Astrocyte of the spinal cord (primary cell): ENCODE measurements around the gene SLC44A2.

Experiments used
- DNase-seq: peaks from one replicate; pipeline ENCODE4 v3.0.0; 2011; ENCODE audit warnings: low read depth, low spot score
- H3K4me3 ChIP-seq: 2 replicates; pipeline ENCODE4 v1.5.1; 2011; ENCODE audit warnings: low read depth, mild to moderate bottlenecking, low read length, moderate library complexity
- CTCF ChIP-seq: IDR thresholded peaks from 2 replicates; pipeline ENCODE4 v1.5.1; 2012; ENCODE audit warnings: low read depth, mild to moderate bottlenecking, low read length, inconsistent platforms
- in situ Hi-C: cut with HindIII; loops from 2 replicates; pipeline ENCODE4 v1.10.0; 2017; ENCODE audit warnings: low sequenced_read_pairs

Gene SLC44A2

GRCh38 chr19:10587022-10587838, 38.1 kb upstream of the SLC44A2 start, which contains the start of gene AP1M2:
TSS of gene AP1M2 (minus strand) at chr19:10587312. CDS start at chr19:10587231, 81 bp downstream.
- no peak for DNase-seq
- no peak within 1 kb of the TSS for H3K4me3 ChIP-seq
- in situ Hi-C loops: no loop called here
- no peak for TF ChIP-seq CTCF

DNA sequence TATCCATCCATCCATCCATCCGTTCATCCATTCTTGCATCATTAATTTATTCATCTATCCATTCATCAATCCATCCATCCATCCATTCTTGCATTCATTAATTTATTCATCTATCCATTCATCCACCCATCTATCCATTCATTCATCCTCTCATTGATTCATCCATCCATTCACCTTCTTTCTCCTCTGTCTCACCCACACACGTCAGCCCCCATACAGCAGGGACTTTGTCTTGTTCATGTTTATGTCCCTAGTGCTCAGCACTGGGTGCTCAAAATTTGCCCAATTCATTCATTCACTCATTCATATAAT, 37.6 kb upstream of the SLC44A2 start:
- TF ChIP-seq CTCF: no peak
- in situ Hi-C loops: no loop called here
- H3K4me3 ChIP-seq: no peak overlapping the region
- DNase-seq: no peak

DNA sequence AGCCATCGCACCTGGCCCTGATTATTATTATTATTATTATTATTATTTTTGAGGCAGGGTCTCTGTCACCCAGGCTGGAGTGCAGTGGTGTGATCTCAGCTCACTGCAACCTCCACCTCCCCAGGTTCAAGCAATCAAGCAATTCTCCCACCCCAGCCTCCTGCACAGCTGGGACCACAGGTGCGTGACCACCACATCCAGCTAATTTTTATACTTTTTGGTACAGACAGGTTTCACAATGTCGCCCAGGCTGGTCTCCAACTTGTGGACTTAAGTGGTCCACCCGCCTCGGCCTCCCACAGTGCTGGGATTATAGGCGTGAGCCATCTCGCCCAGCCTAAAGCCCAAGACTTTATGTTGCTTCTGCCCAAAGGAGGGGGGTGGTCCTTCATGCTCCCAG, 32.2 kb upstream of the SLC44A2 start:
- no peak for TF ChIP-seq CTCF
- no peak overlapping the region for H3K4me3 ChIP-seq
- in situ Hi-C loops: no loop called here
- DNase-seq: no peak

DNA sequence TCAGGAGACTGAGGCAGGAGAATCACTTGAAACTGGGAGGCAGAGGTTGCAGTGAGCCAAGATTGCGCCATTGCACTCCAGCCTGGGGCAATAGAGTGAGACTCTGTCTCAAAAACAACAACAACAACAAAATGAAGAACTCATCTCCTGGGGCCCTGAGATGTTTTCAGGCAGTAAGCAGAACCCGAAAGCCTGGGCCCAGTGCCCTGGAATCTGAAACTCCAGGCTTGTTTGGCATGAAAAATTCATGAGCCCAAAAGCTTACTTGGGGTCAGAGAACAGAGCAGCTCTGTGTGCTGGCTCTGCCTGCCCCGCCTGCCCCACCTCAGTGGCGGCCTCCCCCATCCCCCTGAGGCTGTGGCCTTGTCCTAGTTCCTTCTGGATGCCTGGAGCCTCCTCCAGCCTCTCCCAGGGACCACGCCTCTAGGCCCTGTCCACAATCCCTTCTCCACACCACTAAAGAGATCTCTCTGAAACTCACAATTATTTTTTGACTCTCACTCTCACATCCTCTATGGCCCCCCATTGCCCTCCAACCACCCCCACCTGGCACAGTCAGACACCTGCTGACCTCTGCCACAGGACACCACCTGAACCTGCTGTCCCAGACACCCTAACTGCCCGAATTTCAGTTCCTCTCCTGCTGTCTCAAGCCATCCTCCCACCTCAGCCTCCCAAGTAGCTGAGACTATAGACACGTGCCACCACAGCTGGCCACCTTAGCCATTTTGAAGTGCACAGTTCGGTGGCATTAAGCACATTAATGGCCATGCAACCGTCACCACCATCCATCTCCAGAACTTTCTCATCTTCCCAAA, 31.3 kb upstream of the SLC44A2 start:
- H3K4me3 ChIP-seq: no peak overlapping the region
- no peak for DNase-seq
- in situ Hi-C loops: no loop called here
- no peak for TF ChIP-seq CTCF

GRCh38 chr19:10600149-10600548, 25.2 kb upstream of the SLC44A2 start:
- H3K4me3 ChIP-seq: no peak overlapping the region
- no peak for DNase-seq
- no peak for TF ChIP-seq CTCF
- in situ Hi-C loops: no loop called here

DNA sequence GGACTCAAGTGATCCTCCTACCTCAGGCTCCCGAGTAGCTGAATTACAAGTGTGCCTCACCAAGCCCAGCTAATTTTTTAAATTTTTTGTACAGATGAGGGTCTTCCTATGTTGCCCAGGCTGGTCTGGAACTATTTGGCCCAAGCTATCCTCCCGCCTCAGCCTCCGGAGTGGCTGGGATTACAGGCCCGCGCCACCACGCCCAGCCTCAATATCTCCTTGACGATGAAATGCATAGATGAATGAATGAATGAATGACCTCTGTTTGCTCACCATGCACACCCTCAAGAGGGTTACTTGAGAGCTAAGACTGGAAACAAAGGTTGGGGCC, 23.4 kb upstream of the SLC44A2 start:
- no peak overlapping the region for H3K4me3 ChIP-seq
- no peak for TF ChIP-seq CTCF
- in situ Hi-C loops: no loop called here
- DNase-seq: no peak
